HL-60/S4 (cell line): ENCODE results near the gene BDP1.
"Not testable (repeated sequence)": the region's sequence is repeated elsewhere in the genome, so short reads cannot be mapped to it uniquely, and the experiment has no call there.

Experiments used
- in situ Hi-C: fragments of 300-500 bp; cut with MboI; formaldehyde crosslinking; loops from 2 replicates; pipeline ENCODE4 v1.14.3; 2022; ENCODE audit warnings: low sequenced_read_pairs

The BDP1 gene

GRCh38 chr5:71569748-71570509, 114.5 kb downstream of the BDP1 start:
- in situ Hi-C loops: loop anchor here (25.0 kb wide), 1 partner anchor 108 kb away; the partner anchor contains the start of gene BDP1

GRCh38 chr5:71571811-71572210, 116.4 kb downstream of the BDP1 start:
- in situ Hi-C loops: loop anchor here (25.0 kb wide), 1 partner anchor 110 kb away; the partner anchor contains the start of gene BDP1

GRCh38 chr5:71573591-71573990, 118.1 kb downstream of the BDP1 start:
- in situ Hi-C loops: loop anchor here (25.0 kb wide), 1 partner anchor 111 kb away; the partner anchor contains the start of gene BDP1

- in situ Hi-C loops: not testable (repeated sequence)
Measured at GRCh38 chr5:71575588-71575987, 120.1 kb downstream of the BDP1 start.

GRCh38 chr5:71576241-71576640, 120.8 kb downstream of the BDP1 start:
- in situ Hi-C loops: no loop called here

GRCh38 chr5:71577839-71578238, 122.4 kb downstream of the BDP1 start:
- in situ Hi-C loops: not testable (repeated sequence)

GRCh38 chr5:71582945-71583584, 127.6 kb downstream of the BDP1 start:
- in situ Hi-C loops: no loop called here

- in situ Hi-C loops: no loop called here
Measured at GRCh38 chr5:71586052-71586940, 130.8 kb downstream of the BDP1 start.

- in situ Hi-C loops: no loop called here
Measured at GRCh38 chr5:71586941-71587765, 131.7 kb downstream of the BDP1 start, which contains the start of gene MCCC2. TSS of gene MCCC2 (plus strand) at chr5:71587340. CDS start at chr5:71587426, 86 bp downstream.

GRCh38 chr5:71587766-71588532, 132.5 kb downstream of the BDP1 start:
- in situ Hi-C loops: no loop called here

- in situ Hi-C loops: no loop called here
Measured at GRCh38 chr5:71588533-71588885, 133.1 kb downstream of the BDP1 start.

- in situ Hi-C loops: no loop called here
Measured at GRCh38 chr5:71589903-71590302, 134.5 kb downstream of the BDP1 start.

GRCh38 chr5:71591100-71591499, 135.6 kb downstream of the BDP1 start:
- in situ Hi-C loops: no loop called here

- in situ Hi-C loops: no loop called here
Measured at GRCh38 chr5:71596169-71596568, 140.7 kb downstream of the BDP1 start.

- in situ Hi-C loops: no loop called here
Measured at GRCh38 chr5:71597001-71597400, 141.6 kb downstream of the BDP1 start.

- in situ Hi-C loops: no loop called here
Measured at GRCh38 chr5:71600783-71601182, 145.3 kb downstream of the BDP1 start.

- in situ Hi-C loops: no loop called here
Measured at GRCh38 chr5:71601222-71602026, 146.0 kb downstream of the BDP1 start.

GRCh38 chr5:71609916-71610315, 154.5 kb downstream of the BDP1 start:
- in situ Hi-C loops: not testable (repeated sequence)

GRCh38 chr5:71615809-71616208, 160.4 kb downstream of the BDP1 start:
- in situ Hi-C loops: no loop called here
